IMR-90 (cell line): ENCODE data around the gene PRR23B. TPM values are rescaled to one million over a fixed set of nuclear protein-coding genes. Genes with fewer than 3 reads are reported as not detected.

Source experiments
- ATAC-seq: fragments of 200-7000 bp; cut with Tn5 transposase; 2 replicates; pipeline ENCODE4 v1.9.1; 2020; ENCODE audit warnings: low read depth, mild to moderate bottlenecking, moderate library complexity
- BruUV-seq: library from RNA; stranded (reverse); fragments of 400-500 nt; replicated peaks from 2 replicates; lab custom pipeline; 2021; lab: Mats Ljungman, UMichigan
- CTCF ChIA-PET: fragments of 300-600 bp; formaldehyde crosslinking; extraction: SDS; loops from one replicate; lab custom pipeline; 2021; ENCODE audit warnings: antibody characterized with exemption; lab: Yijun Ruan, JAX
- POLR2A ChIA-PET: fragments of 300-600 bp; sonication (Branson Sonifier 250); formaldehyde crosslinking; loops from one replicate; lab custom pipeline; 2022; ENCODE audit warnings: antibody characterized with exemption; ENCODE audit not compliant: unreplicated experiment; lab: Charles Lee
- DNase-seq: peaks from one replicate; pipeline ENCODE4 v3.0.0; 2013
- H2AFZ ChIP-seq: replicated peaks from 2 replicates; pipeline ENCODE3; 2013; ENCODE audit warnings: low read length, mild to moderate bottlenecking; ENCODE audit not compliant: poor library complexity
- H2AK5ac ChIP-seq: 2 replicates; pipeline ENCODE4 v1.6.1; 2013; ENCODE audit warnings: low read depth, low read length, inconsistent platforms
- H2AK9ac ChIP-seq: replicated peaks from 2 replicates; pipeline ENCODE3; 2013; ENCODE audit warnings: mild to moderate bottlenecking, low read depth, low read length, moderate library complexity; ENCODE audit not compliant: poor library complexity
- H2BK120ac ChIP-seq: 2 replicates; pipeline ENCODE4 v1.6.1; 2013; ENCODE audit warnings: low read depth, low read length, inconsistent platforms
- H2BK15ac ChIP-seq: 3 replicates; pipeline ENCODE4 v1.6.1; 2013; ENCODE audit warnings: low read depth, low read length, inconsistent platforms
- H2BK20ac ChIP-seq: 2 replicates; pipeline ENCODE4 v1.6.1; 2013; ENCODE audit warnings: low read depth, mild to moderate bottlenecking, inconsistent platforms, low read length, moderate library complexity
- H2BK5ac ChIP-seq: 2 replicates; pipeline ENCODE4 v1.6.1; 2013; ENCODE audit warnings: mild to moderate bottlenecking, low read depth, low read length, inconsistent platforms; ENCODE audit not compliant: poor library complexity, severe bottlenecking
- H3K14ac ChIP-seq: replicated peaks from 2 replicates; pipeline ENCODE4 v1.6.1; 2013; ENCODE audit warnings: low read depth, low read length, inconsistent platforms
- H3K18ac ChIP-seq: 2 replicates; pipeline ENCODE4 v1.6.1; 2013; ENCODE audit warnings: low read depth, low read length, control low read depth
- H3K23ac ChIP-seq: 2 replicates; pipeline ENCODE4 v1.6.1; 2013; ENCODE audit warnings: low read depth, low read length, inconsistent platforms
- H3K27ac ChIP-seq: 2 replicates; pipeline ENCODE4 v1.5.1; 2013; ENCODE audit warnings: mild to moderate bottlenecking, control low read depth, low read length; ENCODE audit not compliant: insufficient read depth
- H3K27me3 ChIP-seq: 2 replicates; pipeline ENCODE4 v1.6.1; 2013; ENCODE audit warnings: low read length; ENCODE audit not compliant: control insufficient read depth, insufficient read depth
- H3K36me3 ChIP-seq: 2 replicates; pipeline ENCODE4 v1.6.1; 2013; ENCODE audit warnings: low read length, mixed read lengths; ENCODE audit not compliant: control insufficient read depth, insufficient read depth
- H3K4ac ChIP-seq: 2 replicates; pipeline ENCODE4 v1.6.1; 2013; ENCODE audit warnings: low read depth, low read length, inconsistent platforms
- H3K4me1 ChIP-seq: 2 replicates; pipeline ENCODE4 v1.6.1; 2013; ENCODE audit warnings: low read length, mixed read lengths; ENCODE audit not compliant: control insufficient read depth, insufficient read depth
- H3K4me2 ChIP-seq: 2 replicates; pipeline ENCODE4 v1.6.1; 2013; ENCODE audit warnings: low read depth, mild to moderate bottlenecking, control low read depth, low read length, moderate library complexity
- H3K4me3 ChIP-seq: 2 replicates; pipeline ENCODE4 v1.5.1; 2013; ENCODE audit warnings: low read depth, mild to moderate bottlenecking, control low read depth, low read length, moderate library complexity; ENCODE audit not compliant: insufficient read depth
- H3K56ac ChIP-seq: 2 replicates; pipeline ENCODE4 v1.6.1; 2013; ENCODE audit warnings: low read length, inconsistent platforms; ENCODE audit not compliant: insufficient read depth; ENCODE audit errors: extremely low read depth
- H3K79me1 ChIP-seq, 2 experiments: 2 replicates each; pipeline ENCODE4 v1.6.1; 2013; ENCODE audit warnings: low read length in 2 of 2, inconsistent platforms in 1 of 2, low read depth in 1 of 2
- H3K9ac ChIP-seq: 2 replicates; pipeline ENCODE4 v1.6.1; 2013; ENCODE audit warnings: low read depth, low read length, control low read depth
- H3K9me1 ChIP-seq: 2 replicates; pipeline ENCODE4 v1.6.1; 2013; ENCODE audit warnings: low read length, inconsistent platforms; ENCODE audit not compliant: insufficient read depth
- H3K9me3 ChIP-seq: 2 replicates; pipeline ENCODE4 v1.6.1; 2013; ENCODE audit warnings: low read length; ENCODE audit not compliant: control insufficient read depth, insufficient read depth
- H4K20me1 ChIP-seq: 2 replicates; pipeline ENCODE4 v1.6.1; 2013; ENCODE audit warnings: low read length, inconsistent platforms; ENCODE audit not compliant: insufficient read depth
- H4K5ac ChIP-seq: 2 replicates; pipeline ENCODE4 v1.6.1; 2013; ENCODE audit warnings: mild to moderate bottlenecking, low read depth, low read length, control low read depth
- H4K8ac ChIP-seq, 2 experiments: 2 replicates each; pipeline ENCODE4 v1.6.1; 2013; ENCODE audit warnings: low read depth in 2 of 2, low read length in 2 of 2, control low read depth in 1 of 2, inconsistent platforms in 1 of 2
- H4K91ac ChIP-seq: 2 replicates; pipeline ENCODE4 v1.6.1; 2013; ENCODE audit warnings: low read depth, low read length, inconsistent platforms; ENCODE audit not compliant: insufficient read depth
- BHLHE40 ChIP-seq: fragments of 150-350 bp; IDR thresholded peaks from 2 replicates; pipeline ENCODE4 v1.6.1; 2016; ENCODE audit warnings: mild to moderate bottlenecking, low read depth, low read length
- CEBPB ChIP-seq: IDR thresholded peaks from 2 replicates; pipeline ENCODE4 v1.6.1; 2012; ENCODE audit warnings: low read depth, low read length, improper control_type of control experiment
- CHD1 ChIP-seq: IDR thresholded peaks from 2 replicates; pipeline ENCODE4 v1.6.1; 2012; ENCODE audit warnings: low read depth, low read length, improper control_type of control experiment
- FOS ChIP-seq: fragments of 150-350 bp; IDR thresholded peaks from 2 replicates; pipeline ENCODE4 v1.6.1; 2016; ENCODE audit warnings: low read depth, low read length
- MAFK ChIP-seq: IDR thresholded peaks from 2 replicates; pipeline ENCODE4 v1.6.1; 2012; ENCODE audit warnings: low read depth, low read length, improper control_type of control experiment
- MAZ ChIP-seq: IDR thresholded peaks from 2 replicates; pipeline ENCODE4 v1.6.1; 2012; ENCODE audit warnings: low read depth, mild to moderate bottlenecking, low read length, improper control_type of control experiment, moderate library complexity, borderline replicate concordance
- MXI1 ChIP-seq: IDR thresholded peaks from 2 replicates; pipeline ENCODE4 v1.6.1; 2012; ENCODE audit warnings: low read depth, mild to moderate bottlenecking, low read length, moderate library complexity, borderline replicate concordance
- NFE2L2 ChIP-seq: fragments of 150-350 bp; IDR thresholded peaks from 2 replicates; pipeline ENCODE4 v1.6.1; 2016; ENCODE audit warnings: low read depth, mild to moderate bottlenecking, low read length
- POLR2A ChIP-seq: IDR thresholded peaks from 2 replicates; pipeline ENCODE4 v1.6.1; 2012; ENCODE audit warnings: mild to moderate bottlenecking, low read depth, low read length
- RAD21 ChIP-seq: IDR thresholded peaks from 2 replicates; pipeline ENCODE4 v1.6.1; 2012; ENCODE audit warnings: low read length, improper control_type of control experiment
- RCOR1 ChIP-seq: IDR thresholded peaks from 2 replicates; pipeline ENCODE4 v1.6.1; 2012; ENCODE audit warnings: mild to moderate bottlenecking, low read length, improper control_type of control experiment; ENCODE audit not compliant: insufficient replicate concordance
- RFX5 ChIP-seq: IDR thresholded peaks from 2 replicates; pipeline ENCODE4 v1.8.0; 2012; ENCODE audit warnings: low read depth, mild to moderate bottlenecking, low read length, moderate library complexity
- SMC3 ChIP-seq: fragments of 150-350 bp; IDR thresholded peaks from 2 replicates; pipeline ENCODE4 v1.6.1; 2016; ENCODE audit warnings: low read depth, mild to moderate bottlenecking, antibody characterized with exemption, low read length, moderate library complexity
- WGBS, 2 experiments: methylation state at CpG; one replicate each; pipeline versions ENCODE4 v1.1.5 to v1.1.7; 2013; ENCODE audit warnings: missing lambda C conversion rate in 2 of 2; ENCODE audit not compliant: insufficient read length in 1 of 2; ENCODE audit errors: extremely low coverage in 2 of 2; 5-methylcytosine and 5-hydroxymethylcytosine counted together
- dilution Hi-C: fragments of 300-500 bp; cut with HindIII; formaldehyde crosslinking; loops from one replicate; pipeline ENCODE4 v1.14.3; 2018; ENCODE audit warnings: low sequenced_read_pairs; ENCODE audit not compliant: unreplicated experiment
- in situ Hi-C: fragments of 300-500 bp; cut with MboI; formaldehyde crosslinking; loops from 3 replicates; pipeline ENCODE4 v1.14.3; 2019; ENCODE audit warnings: low sequenced_read_pairs, inconsistent platforms, mixed read lengths
- intact Hi-C: fragments of 100-400 bp; cut with micrococcal nuclease; formaldehyde crosslinking; loops from 2 replicates; pipeline ENCODE4 v1.10.0; 2022
- polyA plus RNA-seq, 3 experiments: library from polyadenylated mRNA; depleted of rRNA; stranded (reverse); fragments of >200 nt; gene quantifications; 2 replicates each; pipeline ENCODE4 v1.2.3, GENCODE V29; 2012; ENCODE audit warnings: low replicate concordance in 1 of 3
- total RNA-seq: library from RNA; depleted of rRNA; stranded (reverse); fragments of >200 nt; gene quantifications from 2 replicates; pipeline ENCODE4 v1.2.3, GENCODE V29; 2012
- TF ChIP-seq, protein P1 (sequence below): fragments of 150-350 bp; IDR thresholded peaks from 2 replicates; pipeline ENCODE4 v1.6.1; 2017; ENCODE audit warnings: mild to moderate bottlenecking, antibody characterized with exemption, low read length, low read depth
- TF ChIP-seq, protein P2 (sequence below): fragments of 150-350 bp; IDR thresholded peaks from 2 replicates; pipeline ENCODE4 v1.6.1; 2016; ENCODE audit warnings: low read depth, mild to moderate bottlenecking, low read length, moderate library complexity, borderline replicate concordance
- TF ChIP-seq, protein P3 (sequence below): conservative IDR thresholded peaks from 2 replicates; pipeline ENCODE4 v1.5.1; 2012; ENCODE audit warnings: mild to moderate bottlenecking, low read depth, low read length, improper control_type of control experiment

PRR23B gene
- total and polyA plus RNA-seq, 2 of the 4 experiments (the other 2 are of a cell fraction): not detected

DNA sequence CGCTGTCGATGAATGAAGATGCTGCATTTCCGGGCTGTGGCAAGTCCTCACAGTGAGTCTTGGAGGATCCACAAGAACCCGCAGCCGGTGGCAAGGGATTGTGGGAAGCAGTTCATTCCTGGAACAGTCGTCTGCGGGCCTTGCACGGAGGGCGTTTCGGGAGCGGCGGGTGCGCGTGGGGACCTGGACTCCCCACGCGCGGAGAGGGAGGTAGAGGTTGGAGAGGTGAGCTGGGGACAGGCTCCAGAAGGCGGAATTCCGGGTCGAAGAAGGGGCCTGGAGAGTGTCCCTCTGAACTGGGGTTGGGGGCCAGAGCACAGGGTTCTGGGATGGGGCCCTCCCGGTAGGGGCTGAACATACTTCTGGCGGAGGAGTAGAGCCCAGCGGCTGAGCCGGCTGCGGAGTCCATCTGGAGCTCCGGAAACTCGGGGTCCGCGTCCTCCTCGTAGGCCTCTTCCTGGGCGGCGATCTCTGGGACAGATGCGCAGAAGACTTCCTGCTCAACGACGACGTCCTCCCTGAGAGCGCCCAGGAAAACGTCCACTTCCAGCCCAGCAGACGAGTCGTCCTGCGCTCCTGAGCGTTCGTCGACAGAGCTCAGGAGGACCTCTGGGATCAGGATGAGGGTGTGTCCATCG lies 15.3 kb downstream of the PRR23B start:
- H3K4me3 ChIP-seq: no peak overlapping the region
- H2BK120ac ChIP-seq: no peak overlapping the region
- in situ Hi-C loops: no loop called here
- dilution Hi-C loops: no loop called here
- H4K91ac ChIP-seq: no peak overlapping the region
- no peaks in the 10 kb centered on the region for H4K20me1 ChIP-seq
- no peak overlapping the region for H2AFZ ChIP-seq
- WGBS, 2 experiments: 81% methylated on average over 29 of the region's 45 CpGs; no CpG with 5 or more reads in 1 of the 2 experiments
- no peak overlapping the region for H3K23ac ChIP-seq
- no peak overlapping the region for H2AK9ac ChIP-seq
- no peak overlapping the region for H2BK15ac ChIP-seq
- H2AK5ac ChIP-seq: no peak overlapping the region
- H3K9me3 ChIP-seq: peaks cover 2% of the 10 kb centered on the region; the same call in 1 of the 2 replicates
- H3K4me1 ChIP-seq: no peaks in the 10 kb centered on the region
- ATAC-seq (no peak), DNase-seq (no peak)
- no peak overlapping the region for H2BK5ac ChIP-seq
- intact Hi-C loops: no loop called here
- TF ChIP-seq BHLHE40 (no peak), SMC3 (no peak), MAZ (no peak), MXI1 (no peak), RAD21 (no peak), MAFK (no peak), RCOR1 (no peak), CHD1 (no peak), CEBPB (no peak), RFX5 (no peak), FOS (no peak), NFE2L2 (no peak), POLR2A (no peak)
- TF ChIP-seq, protein P1, sequence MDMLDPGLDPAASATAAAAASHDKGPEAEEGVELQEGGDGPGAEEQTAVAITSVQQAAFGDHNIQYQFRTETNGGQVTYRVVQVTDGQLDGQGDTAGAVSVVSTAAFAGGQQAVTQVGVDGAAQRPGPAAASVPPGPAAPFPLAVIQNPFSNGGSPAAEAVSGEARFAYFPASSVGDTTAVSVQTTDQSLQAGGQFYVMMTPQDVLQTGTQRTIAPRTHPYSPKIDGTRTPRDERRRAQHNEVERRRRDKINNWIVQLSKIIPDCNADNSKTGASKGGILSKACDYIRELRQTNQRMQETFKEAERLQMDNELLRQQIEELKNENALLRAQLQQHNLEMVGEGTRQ: no peak
- TF ChIP-seq, protein P2, sequence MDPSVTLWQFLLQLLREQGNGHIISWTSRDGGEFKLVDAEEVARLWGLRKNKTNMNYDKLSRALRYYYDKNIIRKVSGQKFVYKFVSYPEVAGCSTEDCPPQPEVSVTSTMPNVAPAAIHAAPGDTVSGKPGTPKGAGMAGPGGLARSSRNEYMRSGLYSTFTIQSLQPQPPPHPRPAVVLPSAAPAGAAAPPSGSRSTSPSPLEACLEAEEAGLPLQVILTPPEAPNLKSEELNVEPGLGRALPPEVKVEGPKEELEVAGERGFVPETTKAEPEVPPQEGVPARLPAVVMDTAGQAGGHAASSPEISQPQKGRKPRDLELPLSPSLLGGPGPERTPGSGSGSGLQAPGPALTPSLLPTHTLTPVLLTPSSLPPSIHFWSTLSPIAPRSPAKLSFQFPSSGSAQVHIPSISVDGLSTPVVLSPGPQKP: no peak
- TF ChIP-seq, protein P3, sequence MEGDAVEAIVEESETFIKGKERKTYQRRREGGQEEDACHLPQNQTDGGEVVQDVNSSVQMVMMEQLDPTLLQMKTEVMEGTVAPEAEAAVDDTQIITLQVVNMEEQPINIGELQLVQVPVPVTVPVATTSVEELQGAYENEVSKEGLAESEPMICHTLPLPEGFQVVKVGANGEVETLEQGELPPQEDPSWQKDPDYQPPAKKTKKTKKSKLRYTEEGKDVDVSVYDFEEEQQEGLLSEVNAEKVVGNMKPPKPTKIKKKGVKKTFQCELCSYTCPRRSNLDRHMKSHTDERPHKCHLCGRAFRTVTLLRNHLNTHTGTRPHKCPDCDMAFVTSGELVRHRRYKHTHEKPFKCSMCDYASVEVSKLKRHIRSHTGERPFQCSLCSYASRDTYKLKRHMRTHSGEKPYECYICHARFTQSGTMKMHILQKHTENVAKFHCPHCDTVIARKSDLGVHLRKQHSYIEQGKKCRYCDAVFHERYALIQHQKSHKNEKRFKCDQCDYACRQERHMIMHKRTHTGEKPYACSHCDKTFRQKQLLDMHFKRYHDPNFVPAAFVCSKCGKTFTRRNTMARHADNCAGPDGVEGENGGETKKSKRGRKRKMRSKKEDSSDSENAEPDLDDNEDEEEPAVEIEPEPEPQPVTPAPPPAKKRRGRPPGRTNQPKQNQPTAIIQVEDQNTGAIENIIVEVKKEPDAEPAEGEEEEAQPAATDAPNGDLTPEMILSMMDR: no peak
- no peak overlapping the region for H4K5ac ChIP-seq
- H3K56ac ChIP-seq: no peak overlapping the region
- ChIA-PET CTCF (no interaction called here), POLR2A (no interaction called here)
- no peak overlapping the region for H3K27ac ChIP-seq
- no peak overlapping the region for H3K4me2 ChIP-seq
- H4K8ac ChIP-seq: no peak overlapping the region
- H3K36me3 ChIP-seq: no peaks in the 10 kb centered on the region
- no peaks in the 10 kb centered on the region for H3K79me1 ChIP-seq
- H3K27me3 ChIP-seq: no peaks in the 10 kb centered on the region
- no peak overlapping the region for H2BK20ac ChIP-seq
- H3K9me1 ChIP-seq: no peaks in the 10 kb centered on the region
- H3K9ac ChIP-seq: no peak overlapping the region
- no TSS peak for BruUV-seq
- H3K4ac ChIP-seq: no peak overlapping the region
- no peak overlapping the region for H3K18ac ChIP-seq
- H3K14ac ChIP-seq: no peak overlapping the region
